Activated T-helper 1 cell treated with anti-CD3 and anti-CD28 coated beads, Interleukin-2, amount 50 U/mL, for 16 hours (primary cell): ENCODE measurements around the gene CFAP20.

Source experiments
- DNase-seq, 2 donors: peaks; one replicate each; pipeline ENCODE4 v3.0.0-alpha.2; 2020; ENCODE audit warnings: low read depth in 1 of 2, low spot score in 1 of 2

Gene CFAP20

DNA sequence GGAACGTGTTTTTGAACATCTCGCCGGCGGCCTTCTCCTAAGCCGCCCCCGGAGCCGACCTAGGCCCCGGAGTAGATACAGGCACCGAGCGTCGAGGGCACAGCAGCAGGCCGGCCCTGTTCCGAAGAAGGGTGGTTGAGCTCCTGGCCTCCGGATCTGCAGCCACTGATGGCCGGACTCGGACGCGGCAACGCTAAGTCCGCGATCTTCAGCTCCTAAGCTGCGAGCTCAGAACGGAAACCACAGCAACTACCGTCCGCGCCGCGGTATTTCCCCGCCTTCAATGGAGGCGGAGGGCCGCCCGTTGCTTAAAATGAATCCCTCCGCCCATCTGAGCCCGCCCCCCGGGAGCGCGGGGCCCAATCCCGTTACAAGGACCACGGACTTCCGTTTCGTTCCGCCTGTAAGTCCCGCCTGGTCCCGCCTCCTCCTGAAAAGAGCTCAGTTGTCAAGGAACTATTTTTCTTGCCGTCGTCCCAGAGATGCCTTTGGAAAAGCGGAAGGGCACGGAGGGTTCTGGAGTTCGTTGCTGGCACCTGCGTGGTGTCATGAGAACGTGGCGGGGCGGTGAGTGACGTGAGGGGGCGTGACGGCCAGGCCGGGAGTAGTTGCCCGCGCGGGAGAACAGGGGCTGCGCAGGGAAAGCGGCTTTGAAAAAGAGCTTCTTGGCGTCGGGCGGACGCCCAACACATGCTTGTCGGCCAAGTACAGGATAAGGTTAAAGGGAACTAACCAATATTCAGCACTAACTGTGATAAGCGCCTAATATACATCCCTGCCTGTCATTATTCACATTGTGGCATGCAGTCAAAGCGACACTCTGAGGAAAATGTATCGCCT is at the start of gene CFAP20:
Gene CFAP20 (minus strand): TSS at position 285 of the 840 bp plus-strand sequence. CDS start 266 bp downstream, at position 19.
- DNase-seq, result peak; percentile 93 to 94

DNA sequence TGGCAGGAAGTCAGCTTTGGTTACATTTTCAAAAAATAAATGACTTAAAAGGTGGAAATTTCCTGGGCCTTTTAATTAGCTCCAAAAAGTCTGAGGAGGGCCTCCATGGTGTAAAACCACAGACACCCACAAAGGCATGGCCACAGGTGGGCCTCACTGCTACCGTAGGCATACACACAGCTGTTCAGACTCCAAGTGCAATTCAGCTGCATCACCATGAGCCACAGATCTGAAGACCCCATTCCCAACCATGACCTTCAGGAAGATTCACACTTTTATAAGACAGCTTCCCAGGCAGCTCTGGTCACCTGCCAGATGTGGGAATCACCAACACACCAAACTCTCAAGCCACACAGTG is 48.2 kb upstream of the CFAP20 start:
- no peak for DNase-seq

DNA sequence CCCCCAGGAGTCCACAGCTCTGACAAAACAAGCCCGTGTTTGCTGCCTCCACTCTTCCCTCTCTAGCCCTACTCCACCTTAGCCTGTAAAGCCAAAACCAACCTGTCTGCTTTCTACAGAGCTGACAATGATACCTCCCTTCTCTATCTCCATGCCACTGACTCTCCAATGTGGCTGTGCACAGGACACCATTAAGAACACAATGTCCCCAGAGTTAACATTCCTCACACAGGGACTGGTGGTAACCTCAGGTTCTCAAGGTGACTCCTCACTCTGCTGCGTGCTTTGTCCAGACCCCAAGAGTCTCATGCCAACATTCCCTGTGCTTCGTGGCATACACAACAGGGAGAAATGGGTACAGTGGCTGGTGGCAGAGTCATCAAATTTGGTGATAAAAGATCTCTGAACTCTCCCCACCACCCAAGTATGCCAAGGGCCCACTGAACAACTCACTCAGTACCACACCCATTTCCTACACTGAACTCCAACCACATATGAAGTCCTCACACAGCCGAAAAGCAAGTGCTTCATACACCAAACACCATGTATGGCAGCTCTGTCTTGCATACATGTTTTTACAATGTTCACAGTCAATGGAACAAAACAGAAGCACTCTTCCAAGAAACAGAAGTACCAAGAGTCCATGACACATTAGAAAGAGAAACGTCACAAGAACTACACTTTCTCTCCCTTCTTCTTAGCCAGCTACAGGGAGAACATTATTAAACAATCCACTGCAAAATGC is 47.6 kb upstream of the CFAP20 start:
- no peak for DNase-seq

DNA sequence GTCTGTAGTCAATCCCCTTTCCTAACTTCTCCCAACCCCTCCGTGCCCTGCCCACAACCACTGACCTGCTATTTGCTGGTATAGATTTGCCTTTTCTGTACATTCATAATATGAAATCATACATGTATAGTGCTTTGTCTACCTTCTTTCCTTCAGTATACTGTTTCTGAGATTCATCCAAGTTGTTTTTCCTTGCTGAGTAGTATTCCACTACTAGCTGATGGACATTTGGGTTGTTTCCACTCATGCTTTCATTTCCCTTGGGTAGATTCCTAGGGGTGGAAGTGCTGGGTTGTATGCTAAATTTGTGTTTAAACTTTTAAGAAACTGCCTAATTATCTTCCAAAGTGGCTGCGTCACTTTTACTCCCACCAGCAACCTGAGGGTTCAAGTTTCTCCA is 41.0 kb upstream of the CFAP20 start:
- no peak for DNase-seq

DNA sequence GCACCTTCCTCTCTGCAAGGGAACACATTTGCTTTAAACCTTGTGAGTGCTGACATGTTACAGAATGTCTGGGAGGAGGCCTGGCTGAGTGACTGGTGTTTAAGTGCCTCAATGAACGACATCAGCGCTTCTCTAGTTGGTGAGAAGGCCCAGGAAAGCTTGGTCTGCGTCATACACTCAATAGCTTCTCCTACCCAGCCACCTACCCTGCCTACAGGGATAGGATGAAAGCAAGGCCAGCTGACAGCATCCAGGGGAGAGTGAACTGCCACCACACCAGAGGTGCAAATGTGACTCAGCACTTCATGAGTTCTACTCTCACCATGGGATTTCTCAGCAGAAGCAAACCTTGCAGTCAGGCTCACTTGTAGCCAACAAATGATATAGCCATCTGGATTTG is 31.7 kb upstream of the CFAP20 start:
- DNase-seq, result no peak

DNA sequence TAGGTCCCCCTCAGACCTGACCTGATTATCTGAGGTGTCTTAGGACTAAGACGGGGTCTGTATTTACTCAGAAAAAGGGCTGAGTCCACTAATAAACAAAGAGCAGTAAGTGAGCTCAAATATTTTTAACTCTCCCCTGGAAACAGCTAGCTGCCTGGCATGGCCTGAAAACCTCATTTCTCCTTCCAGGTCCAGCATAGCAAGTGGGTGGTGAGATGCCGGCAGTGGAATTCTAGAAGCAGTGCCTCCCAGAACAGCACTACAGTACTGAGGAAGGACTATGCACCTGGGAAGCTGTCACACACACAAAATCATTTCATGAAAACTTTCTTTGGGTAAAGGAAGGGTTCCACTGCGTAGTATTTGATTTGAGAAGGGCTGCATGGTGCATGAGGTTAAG is 29.5 kb upstream of the CFAP20 start:
- DNase-seq, result no peak

DNA sequence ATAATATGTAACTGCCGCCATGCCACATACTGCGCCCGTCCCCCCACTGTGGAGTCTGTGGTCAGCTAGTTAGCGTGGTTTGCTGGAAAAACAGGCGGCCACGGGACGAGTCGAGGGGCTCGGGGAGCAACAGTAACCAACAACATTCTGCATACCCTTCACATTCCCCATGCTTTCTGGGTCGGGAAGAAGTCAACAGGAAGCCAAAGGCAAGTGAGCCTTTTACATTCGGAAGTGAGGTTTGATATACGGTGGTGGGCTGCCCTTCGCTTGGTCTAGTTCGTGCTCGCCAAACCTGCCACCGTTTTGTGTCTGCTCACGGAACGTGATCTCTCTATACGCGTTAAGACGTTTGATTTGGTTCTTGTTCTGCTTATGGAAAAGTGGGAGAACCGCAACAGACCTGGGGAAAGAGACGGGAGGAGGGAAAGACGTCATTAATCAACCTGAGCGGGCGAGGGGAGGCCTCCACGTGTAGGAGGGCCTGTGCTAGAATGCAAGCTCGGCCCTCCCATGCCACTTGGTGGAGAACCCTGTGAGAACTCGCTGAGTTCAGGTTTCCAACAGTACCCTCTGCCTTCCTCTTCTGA is 28.9 kb upstream of the CFAP20 start:
- no peak for DNase-seq

DNA sequence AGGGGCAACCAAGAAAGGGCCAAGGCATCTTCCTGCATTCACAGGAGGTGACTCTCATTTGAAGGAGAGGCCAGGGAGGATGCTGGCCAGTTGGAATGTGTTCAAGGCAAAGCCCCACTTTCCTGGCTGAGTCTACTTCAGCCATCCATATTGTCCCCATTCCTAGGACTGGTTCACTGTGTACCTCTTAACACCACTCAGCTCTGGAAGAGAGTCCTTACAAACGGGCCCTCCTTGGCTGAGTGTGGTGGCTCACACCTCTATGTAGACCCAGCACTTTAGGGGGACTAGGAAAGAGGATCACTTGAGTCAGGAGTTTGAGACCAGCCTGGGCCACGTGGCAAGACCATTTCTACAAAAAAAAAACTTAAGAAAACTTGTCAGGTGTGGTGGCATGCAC is 28.1 kb upstream of the CFAP20 start:
- DNase-seq, result no peak

DNA sequence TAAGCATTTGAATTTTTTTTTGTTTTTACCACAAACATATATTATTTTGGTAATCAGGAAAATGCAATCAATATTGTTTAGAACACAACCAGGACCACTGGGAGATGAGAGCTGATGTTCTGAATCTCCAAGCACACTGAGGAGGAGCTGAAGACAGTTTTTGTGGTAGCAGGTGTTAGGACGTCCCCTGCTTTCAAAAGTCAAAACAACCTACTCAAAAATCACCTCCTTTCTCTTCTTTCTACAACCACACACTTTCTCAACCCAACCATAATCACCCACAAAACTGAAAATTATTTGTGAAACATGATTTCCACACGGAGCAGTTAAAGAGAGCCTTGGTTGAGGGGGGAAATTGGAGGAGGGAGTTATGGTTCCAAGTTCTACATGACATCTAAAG is 26.7 kb upstream of the CFAP20 start:
- DNase-seq, result no peak

DNA sequence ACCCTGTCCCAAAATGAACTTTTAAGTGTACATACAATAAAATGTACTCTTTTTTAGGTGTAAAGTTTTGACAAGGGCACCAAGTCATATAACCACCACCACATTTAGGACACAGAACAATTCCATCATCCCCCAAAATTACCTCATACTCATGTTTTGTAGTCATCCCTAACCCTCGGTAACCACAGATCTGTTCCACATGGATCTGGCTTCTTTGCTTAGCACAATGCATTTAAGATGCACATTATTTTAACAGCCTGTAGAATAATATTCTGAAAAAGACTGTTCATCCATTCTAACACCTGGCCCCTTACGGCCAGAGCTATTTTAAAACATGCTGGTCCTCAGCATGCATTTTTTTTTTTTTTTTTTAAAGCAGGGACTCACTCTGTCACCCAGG is 25.2 kb upstream of the CFAP20 start:
- DNase-seq, result no peak

DNA sequence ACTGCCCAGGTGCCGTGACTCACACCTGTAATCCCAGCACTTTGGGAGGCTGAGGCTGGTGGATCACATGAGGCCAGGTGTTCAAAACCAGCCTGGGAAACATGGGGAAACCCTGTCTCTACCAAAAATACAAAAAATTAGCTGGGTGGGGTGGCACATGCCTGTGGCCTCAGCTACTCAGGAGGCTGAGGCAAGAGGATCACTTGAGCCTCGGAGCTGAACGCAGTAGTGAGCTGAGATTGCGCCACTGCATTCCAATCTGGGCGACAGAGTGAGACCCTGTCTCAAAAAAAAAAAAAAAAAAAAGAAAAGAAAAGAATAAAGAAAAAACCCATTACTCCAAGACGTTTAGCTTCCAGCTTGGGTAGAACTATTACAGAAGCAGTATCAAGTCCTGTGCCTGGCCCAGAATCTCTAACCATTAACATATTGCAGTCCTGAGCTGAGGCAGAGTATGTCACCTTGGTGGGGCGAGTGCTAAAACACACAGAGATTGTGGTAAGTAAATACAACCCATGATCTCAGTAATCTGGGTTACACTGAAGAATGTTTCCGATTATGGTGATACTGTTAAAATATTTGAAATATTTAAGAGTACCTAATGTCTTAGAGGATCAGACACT is 23.2 kb upstream of the CFAP20 start:
- no peak for DNase-seq

DNA sequence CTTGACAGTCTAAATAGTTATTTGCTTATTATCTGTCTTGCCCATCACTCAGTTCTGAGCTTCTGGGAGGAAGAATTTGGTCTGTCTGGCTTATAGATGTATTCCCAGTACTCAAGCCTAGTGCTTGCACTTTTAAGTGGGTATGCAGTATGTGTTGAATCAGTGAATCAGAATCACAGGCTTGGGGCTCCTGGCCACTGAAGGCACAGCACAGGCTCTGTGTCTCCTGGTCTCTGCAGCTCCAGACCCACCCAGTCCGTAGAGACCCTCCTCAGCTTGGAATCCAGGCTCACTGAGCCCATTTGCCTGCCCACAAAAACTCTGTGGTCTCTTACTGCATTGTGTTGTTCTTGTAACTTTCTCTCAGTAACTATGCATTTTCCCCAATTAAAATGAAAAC is 19.3 kb upstream of the CFAP20 start:
- DNase-seq, result no peak

DNA sequence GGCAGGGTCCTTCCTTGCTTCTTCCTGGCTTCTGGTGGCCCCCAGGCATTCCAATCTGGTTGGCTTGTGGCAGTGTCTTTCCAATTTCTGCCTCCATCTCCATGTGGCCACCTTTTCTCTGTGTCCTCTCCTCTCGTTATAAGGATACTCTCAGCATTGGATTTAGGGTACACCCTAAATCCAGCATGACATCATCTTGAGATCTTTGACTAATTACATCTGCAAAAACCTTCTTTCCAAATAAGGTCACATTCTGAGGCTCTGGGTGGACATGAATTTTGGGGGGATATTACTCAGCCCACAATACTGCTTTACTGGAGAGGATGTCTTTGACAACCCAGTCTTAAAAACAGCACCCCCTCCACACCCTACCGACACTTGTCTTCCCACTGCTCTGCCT is 18.9 kb upstream of the CFAP20 start:
- DNase-seq, result no peak

DNA sequence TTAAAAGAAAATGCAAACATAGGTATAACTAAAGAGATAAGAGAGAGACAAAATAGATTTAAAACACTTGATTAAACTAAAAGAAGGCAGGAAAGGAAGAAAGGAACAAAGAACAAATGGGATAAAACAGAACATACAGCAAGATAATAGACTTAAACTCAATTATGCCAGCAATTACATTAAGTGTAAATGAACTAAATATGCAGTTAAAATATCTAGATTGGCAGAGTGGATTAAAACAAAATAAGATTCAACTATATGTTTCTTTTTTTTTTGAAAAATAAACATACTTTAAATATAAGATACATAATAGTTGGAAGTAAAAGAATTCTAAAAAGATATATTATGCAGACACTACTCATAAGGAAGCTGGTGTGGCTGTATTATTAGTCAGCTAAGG is 9.7 kb upstream of the CFAP20 start:
- no peak for DNase-seq

DNA sequence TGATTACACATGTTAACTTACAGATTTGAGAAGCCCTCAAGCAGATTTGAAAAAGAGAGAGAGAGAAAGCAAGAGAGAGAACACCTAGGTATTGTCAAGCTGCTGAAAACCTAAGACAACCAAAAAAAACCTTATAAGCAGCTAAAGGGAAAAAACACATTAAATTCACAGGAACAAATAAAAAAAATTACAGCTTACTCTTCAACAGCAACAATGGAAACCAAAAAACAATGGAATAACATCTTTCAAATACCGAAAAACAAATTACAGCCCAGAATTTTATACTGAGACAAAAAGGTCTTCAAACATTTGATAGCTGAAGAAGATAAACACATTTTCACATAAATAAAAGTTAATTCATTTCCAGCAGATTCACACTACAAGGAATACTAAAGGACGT is 8.4 kb upstream of the CFAP20 start:
- DNase-seq, result no peak

DNA sequence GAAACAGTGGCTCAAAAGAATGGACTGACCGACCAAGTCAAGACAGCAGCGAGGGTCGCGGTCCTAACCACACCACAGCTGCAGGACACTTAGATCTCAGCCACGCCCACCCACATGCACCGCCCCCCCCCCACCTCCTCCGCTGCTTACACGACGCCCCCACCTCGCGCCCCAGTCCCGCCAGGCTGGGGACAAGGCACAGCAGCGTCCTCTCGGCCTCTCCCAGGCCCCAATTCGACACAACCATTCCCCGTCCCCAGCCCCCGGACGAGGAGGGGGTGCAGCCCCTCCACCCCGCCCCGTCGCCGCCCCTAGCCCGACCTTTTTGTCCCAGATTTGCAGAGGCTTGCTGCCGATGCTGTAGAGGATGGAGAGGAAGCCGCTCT is 477 bp downstream of the CFAP20 start:
- no peak for DNase-seq

DNA sequence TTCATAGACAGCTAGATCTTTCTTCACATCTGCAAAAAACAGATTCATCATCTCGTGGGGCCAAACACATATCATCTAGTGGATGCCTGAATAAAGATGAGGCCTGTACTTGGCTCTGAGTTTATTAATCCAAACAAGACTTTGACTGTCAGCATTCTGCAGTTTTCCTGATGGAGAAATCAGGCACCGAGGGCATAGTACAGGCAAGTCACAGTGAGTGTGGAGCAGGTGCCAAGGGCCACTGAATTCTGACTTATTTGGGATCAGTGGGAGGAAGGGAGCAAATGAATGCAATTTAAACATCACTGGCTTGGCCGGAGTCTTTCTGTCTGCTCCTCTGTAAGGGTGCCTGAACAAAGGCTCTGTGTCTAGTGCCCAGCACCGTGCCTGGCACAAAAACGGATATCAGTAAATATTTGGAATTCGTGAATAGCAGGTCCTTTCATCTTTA is 975 bp downstream of the CFAP20 start:
- DNase-seq, result no peak

DNA sequence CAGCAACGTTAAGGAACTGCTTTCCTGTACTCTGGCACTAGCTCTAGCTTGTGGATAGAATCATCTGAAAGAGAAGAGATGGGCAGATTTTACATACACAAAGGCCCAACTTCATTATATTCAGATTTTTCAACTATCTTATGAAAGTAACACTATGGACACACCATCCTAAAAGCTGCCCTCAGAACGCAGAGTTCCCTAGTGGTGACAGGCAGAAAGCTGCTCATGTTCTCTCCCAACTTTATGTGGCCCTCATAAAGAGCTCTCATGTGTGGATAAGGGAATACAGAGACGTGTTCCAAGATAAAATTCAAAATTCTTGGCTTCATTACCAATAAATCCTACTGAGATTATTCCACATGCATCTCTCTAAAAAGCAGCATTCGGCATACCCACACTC is 1.5 kb downstream of the CFAP20 start:
- no peak for DNase-seq

DNA sequence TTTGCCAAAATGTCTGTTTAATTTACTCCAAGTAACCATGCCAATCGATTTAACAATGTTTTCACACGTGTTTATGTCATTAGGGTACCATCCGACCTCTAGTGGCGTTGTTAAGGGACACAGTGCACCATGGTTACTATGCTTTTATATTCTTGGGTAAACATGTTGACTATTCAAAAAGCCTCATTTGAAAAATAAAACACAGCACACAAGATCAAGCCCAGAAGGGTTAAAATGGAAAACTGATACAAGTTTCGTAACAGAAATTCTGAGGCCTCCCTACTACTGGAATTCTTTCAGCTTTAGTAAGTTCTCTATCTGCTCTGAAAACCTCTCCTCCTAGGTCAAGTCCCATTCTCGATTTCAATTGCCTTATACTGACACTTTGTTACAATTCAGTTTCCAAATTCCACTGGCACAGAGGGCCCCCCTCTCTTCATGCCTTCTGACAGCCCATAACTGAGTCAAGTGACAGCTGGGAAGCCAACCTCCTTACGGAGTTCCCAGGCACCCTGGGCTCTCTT is 2.1 kb downstream of the CFAP20 start:
- DNase-seq, result no peak

DNA sequence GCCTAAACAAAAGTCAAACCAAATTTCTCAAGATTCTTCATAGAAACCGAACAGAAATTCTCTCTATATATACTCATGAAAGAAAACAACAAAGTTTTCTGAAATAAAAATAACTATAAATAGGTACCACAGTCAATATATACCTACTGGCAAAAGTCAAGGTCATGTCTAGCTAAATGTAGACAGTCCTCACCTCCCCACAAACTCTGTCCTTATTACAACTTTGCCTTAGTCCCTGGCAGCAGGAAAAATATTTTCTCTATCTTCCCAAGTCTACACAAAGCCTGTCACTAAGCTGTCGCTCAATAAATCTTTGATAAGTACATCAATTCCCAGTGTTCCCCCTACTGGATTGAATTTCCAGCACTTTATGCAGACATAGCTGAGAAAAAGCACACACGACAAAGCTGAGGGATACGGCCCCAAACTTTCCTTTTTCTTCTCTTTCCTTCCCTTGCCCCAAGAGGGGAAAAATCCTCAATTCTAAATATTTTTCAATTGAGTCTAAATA is 2.7 kb downstream of the CFAP20 start:
- DNase-seq, result no peak

DNA sequence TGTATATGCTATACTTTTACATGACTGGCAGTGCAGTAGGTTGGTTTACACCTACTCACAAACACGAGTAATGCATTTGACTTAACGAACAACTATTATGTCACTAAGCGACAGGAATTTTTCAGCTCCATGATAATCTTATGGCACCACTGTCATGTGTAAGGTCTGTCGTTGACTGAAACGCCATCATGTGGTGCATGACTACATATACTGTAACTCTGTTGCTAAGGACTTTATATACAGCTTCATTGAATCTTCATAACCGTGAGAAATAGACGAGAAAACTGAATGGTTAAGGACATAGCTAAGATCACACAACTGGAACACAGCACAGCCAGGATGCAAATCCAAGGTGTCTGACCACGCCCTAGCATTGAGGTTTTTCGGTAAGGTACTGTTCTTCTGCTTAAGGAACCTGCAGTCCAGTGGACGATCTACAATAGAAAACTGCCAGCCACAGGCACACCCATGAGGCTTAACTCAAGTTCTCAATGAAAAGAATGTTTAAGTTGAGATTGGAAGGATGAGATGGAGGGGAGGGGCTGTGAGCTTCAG is 3.3 kb downstream of the CFAP20 start:
- no peak for DNase-seq
